ENCODE data around the gene SENP7. TPM values are rescaled to one million over a fixed set of nuclear protein-coding genes. Genes with fewer than 3 reads are reported as not detected.

SENP7 gene
- total and polyA plus RNA-seq, 2 experiments from 2014 or later, result 3.5 to 8.2 TPM

DNA sequence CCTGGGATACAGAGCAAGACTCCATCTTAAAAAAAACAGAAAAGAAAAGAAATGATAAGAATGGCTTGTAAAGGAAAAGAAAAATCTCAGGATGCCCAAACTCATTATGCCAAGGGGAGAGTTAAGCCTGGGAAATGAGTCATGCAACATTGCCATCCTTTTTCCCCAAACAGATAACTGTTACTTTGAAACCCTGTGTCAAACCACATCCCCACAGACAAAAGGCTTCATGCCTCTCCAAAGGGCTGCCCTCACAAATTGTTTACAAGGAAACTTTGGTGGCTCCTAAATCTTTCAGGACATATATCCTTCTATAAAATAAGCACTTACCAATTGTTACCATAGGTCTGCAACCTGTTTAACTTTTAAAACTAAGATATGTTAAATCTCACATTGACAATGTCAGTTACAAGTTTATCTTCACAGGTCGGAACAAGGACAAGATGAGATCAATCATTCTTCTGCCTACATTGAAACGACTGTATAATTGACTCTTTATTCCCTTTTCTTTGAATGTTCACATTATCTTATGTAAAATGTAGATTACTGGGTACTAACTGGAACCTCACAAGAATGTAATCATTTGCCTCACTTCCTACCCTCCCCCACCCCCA lies 18.6 kb upstream of the SENP7 start:
- Histone ChIP-seq H3K4me3 (no peak overlapping the region), H3K36me3 (ENCODE audit: low read depth) (no peaks in the 10 kb centered on the region), H3K4me2 (ENCODE audit: unreplicated experiment) (no peak overlapping the region), H4K20me1 (ENCODE audit: insufficient read depth) (no peaks in the 10 kb centered on the region), H3K79me2 (ENCODE audit: insufficient read depth) (no peaks in the 10 kb centered on the region), H2AFZ (no peak overlapping the region), H3K9me2 (ENCODE audit: insufficient read depth) (no peaks in the 10 kb centered on the region), H3K9ac (no peak overlapping the region), H3F3A (ENCODE audit: insufficient read depth) (no peaks in the 10 kb centered on the region), H3K4me1 (ENCODE audit: insufficient read depth) (no peaks in the 10 kb centered on the region), H3K27me3 (replicated peaks; ENCODE audit: insufficient read depth) (peaks cover 5% of the 10 kb centered on the region; the same call in 1 of the 2 replicates), H3K9me3 (ENCODE audit: low read depth) (no peaks in the 10 kb centered on the region), H3K27ac (no peak overlapping the region)
- in situ Hi-C loops (cut with MboI), result no loop called here
- DNase-seq, result no peak
- WGBS, 2 experiments (ENCODE audit: low coverage in 1 of 2, low lambda C conversion rate in 2 of 2, missing lambda C conversion rate in 2 of 2), result 43% methylated on average over 2 of the region's 2 CpGs
- no peak for TF ChIP-seq EZH2 (IDR thresholded peaks at IDR 0.05; ENCODE audit: insufficient read depth, poor library complexity, severe bottlenecking)
- TF ChIP-seq EZH2phosphoT487 (IDR thresholded peaks at IDR 0.05; ENCODE audit: insufficient read depth, low read depth), result no peak

GRCh38 chr3:101530686-101531047 lies 17.7 kb upstream of the SENP7 start:
- H3F3A ChIP-seq (ENCODE audit: insufficient read depth), result no peaks in the 10 kb centered on the region
- in situ Hi-C loops (cut with MboI), result no loop called here
- no peaks in the 10 kb centered on the region for H3K9me3 ChIP-seq (ENCODE audit: low read depth)
- no peak overlapping the region for H3K27ac ChIP-seq
- H3K36me3 ChIP-seq (ENCODE audit: low read depth), result no peaks in the 10 kb centered on the region
- H3K79me2 ChIP-seq (ENCODE audit: insufficient read depth), result no peaks in the 10 kb centered on the region
- TF ChIP-seq EZH2phosphoT487 (IDR thresholded peaks at IDR 0.05; ENCODE audit: insufficient read depth, low read depth) (no peak), EZH2 (IDR thresholded peaks at IDR 0.05; ENCODE audit: insufficient read depth, poor library complexity, severe bottlenecking) (no peak)
- no peaks in the 10 kb centered on the region for H3K4me1 ChIP-seq (ENCODE audit: insufficient read depth)
- no peak overlapping the region for H3K4me2 ChIP-seq (ENCODE audit: unreplicated experiment)
- 39% methylated on average over 2 of the region's 2 CpGs for WGBS, 2 experiments (ENCODE audit: low coverage in 1 of 2, low lambda C conversion rate in 2 of 2, missing lambda C conversion rate in 2 of 2)
- no peaks in the 10 kb centered on the region for H3K9me2 ChIP-seq (ENCODE audit: insufficient read depth)
- H3K4me3 ChIP-seq, result no peak overlapping the region
- no peak overlapping the region for H2AFZ ChIP-seq
- no peak for DNase-seq
- no peak overlapping the region for H3K9ac ChIP-seq
- H4K20me1 ChIP-seq (ENCODE audit: insufficient read depth), result no peaks in the 10 kb centered on the region
- H3K27me3 ChIP-seq (replicated peaks; ENCODE audit: insufficient read depth), result peaks cover 5% of the 10 kb centered on the region; the same call in 1 of the 2 replicates

- no peaks in the 10 kb centered on the region for H3K9me2 ChIP-seq (ENCODE audit: insufficient read depth)
- H3F3A ChIP-seq (ENCODE audit: insufficient read depth), result no peaks in the 10 kb centered on the region
- TF ChIP-seq EZH2 (IDR thresholded peaks at IDR 0.05; ENCODE audit: insufficient read depth, poor library complexity, severe bottlenecking) (no peak), EZH2phosphoT487 (IDR thresholded peaks at IDR 0.05; ENCODE audit: insufficient read depth, low read depth) (no peak)
- peaks cover 5% of the 10 kb centered on the region; the same call in 1 of the 2 replicates for H3K27me3 ChIP-seq (replicated peaks; ENCODE audit: insufficient read depth)
- DNase-seq, result no peak
- H3K4me3 ChIP-seq, result no peak overlapping the region
- no peak overlapping the region for H3K9ac ChIP-seq
- WGBS, 2 experiments (ENCODE audit: low coverage in 1 of 2, low lambda C conversion rate in 2 of 2, missing lambda C conversion rate in 2 of 2), result 68% methylated on average over 4 of the region's 4 CpGs
- in situ Hi-C loops (cut with MboI), result no loop called here
- no peaks in the 10 kb centered on the region for H3K36me3 ChIP-seq (ENCODE audit: low read depth)
- no peaks in the 10 kb centered on the region for H3K79me2 ChIP-seq (ENCODE audit: insufficient read depth)
- no peaks in the 10 kb centered on the region for H3K9me3 ChIP-seq (ENCODE audit: low read depth)
- H3K27ac ChIP-seq, result no peak overlapping the region
- no peaks in the 10 kb centered on the region for H3K4me1 ChIP-seq (ENCODE audit: insufficient read depth)
- H2AFZ ChIP-seq, result no peak overlapping the region
- H3K4me2 ChIP-seq (ENCODE audit: unreplicated experiment), result no peak overlapping the region
- no peaks in the 10 kb centered on the region for H4K20me1 ChIP-seq (ENCODE audit: insufficient read depth)
Observed at GRCh38 chr3:101529816-101530685, 17.0 kb upstream of the SENP7 start.

- Histone ChIP-seq H3K9me2 (ENCODE audit: insufficient read depth) (no peaks in the 10 kb centered on the region), H3K4me3 (no peak overlapping the region), H3K9ac (no peak overlapping the region), H3K36me3 (ENCODE audit: low read depth) (no peaks in the 10 kb centered on the region), H3F3A (ENCODE audit: insufficient read depth) (no peaks in the 10 kb centered on the region), H3K4me2 (ENCODE audit: unreplicated experiment) (no peak overlapping the region), H2AFZ (no peak overlapping the region), H4K20me1 (ENCODE audit: insufficient read depth) (no peaks in the 10 kb centered on the region), H3K27me3 (replicated peaks; ENCODE audit: insufficient read depth) (no peaks in the 10 kb centered on the region; the same call in 1 of the 2 replicates), H3K9me3 (ENCODE audit: low read depth) (no peaks in the 10 kb centered on the region), H3K4me1 (ENCODE audit: insufficient read depth) (no peaks in the 10 kb centered on the region), H3K79me2 (ENCODE audit: insufficient read depth) (no peaks in the 10 kb centered on the region), H3K27ac (no peak overlapping the region)
- in situ Hi-C loops (cut with MboI), result no loop called here
- no peak for DNase-seq
- no peak for TF ChIP-seq EZH2phosphoT487 (IDR thresholded peaks at IDR 0.05; ENCODE audit: insufficient read depth, low read depth)
- no peak for TF ChIP-seq EZH2 (IDR thresholded peaks at IDR 0.05; ENCODE audit: insufficient read depth, poor library complexity, severe bottlenecking)
- 0% methylated on average over 1 of the region's 1 CpG; no CpG with 5 or more reads in 1 of the 2 experiments for WGBS, 2 experiments (ENCODE audit: low coverage in 1 of 2, low lambda C conversion rate in 2 of 2, missing lambda C conversion rate in 2 of 2)
Observed at GRCh38 chr3:101527906-101528305, 14.9 kb upstream of the SENP7 start.

All from GM23248 (cell line).